CD14-positive monocyte (primary cell): ENCODE results near the gene TMEM240. TPM values are rescaled to one million over a fixed set of nuclear protein-coding genes. Genes with fewer than 3 reads are reported as not detected.

Experiments used
- DNase-seq, 3 donors: peaks; one replicate each; pipeline ENCODE4 v3.0.0-alpha.2; 2011 to 2022
- H2AFZ ChIP-seq: 2 replicates; pipeline ENCODE4 v1.6.0; 2012; ENCODE audit warnings: mild to moderate bottlenecking, low read depth, low read length, inconsistent platforms; ENCODE audit not compliant: insufficient read depth, poor library complexity, severe bottlenecking
- H3K27ac ChIP-seq, 2 donors: 1 replicate in 1 of 2; 2 replicates in 1 of 2; pipeline ENCODE4 v1.5.1; 2012 to 2013; ENCODE audit warnings: low read length in 2 of 2, control low read depth in 1 of 2, inconsistent platforms in 1 of 2, low read depth in 1 of 2, mild to moderate bottlenecking in 1 of 2
- H3K27me3 ChIP-seq, 2 donors: one replicate each; pipeline versions ENCODE4 v1.6.0 to v1.6.1; 2011 to 2013; ENCODE audit warnings: low read length in 2 of 2; ENCODE audit not compliant: control insufficient read depth in 2 of 2, insufficient read depth in 2 of 2
- H3K36me3 ChIP-seq, 2 donors: replicated peaks in 1 of 2; 1 replicate in 1 of 2; 2 replicates in 1 of 2; pipeline versions ENCODE4 v1.5.1 to v1.6.1; 2012 to 2013; ENCODE audit warnings: low read length in 2 of 2, control low read depth in 1 of 2, inconsistent platforms in 1 of 2, mild to moderate bottlenecking in 1 of 2; ENCODE audit not compliant: insufficient read depth in 2 of 2, control insufficient read depth in 1 of 2
- H3K4me1 ChIP-seq, 2 donors: 1 replicate in 1 of 2; 2 replicates in 1 of 2; pipeline versions ENCODE4 v1.5.1 to v1.6.1; 2012 to 2013; ENCODE audit warnings: low read length in 2 of 2, control low read depth in 1 of 2, inconsistent platforms in 1 of 2, mild to moderate bottlenecking in 1 of 2, moderate library complexity in 1 of 2; ENCODE audit not compliant: insufficient read depth in 2 of 2, control insufficient read depth in 1 of 2
- H3K4me2 ChIP-seq: replicated peaks from 2 replicates; pipeline ENCODE3; 2012; ENCODE audit warnings: low read length, moderate library complexity, mild to moderate bottlenecking; ENCODE audit not compliant: poor library complexity, severe bottlenecking; ENCODE audit errors: extremely low read depth
- H3K4me3 ChIP-seq, 3 experiments: fragments of 200-600 bp in 1 of 3; sonication (generic) in 1 of 3; replicated peaks in 1 of 3; 1 replicate in 2 of 3; 2 replicates in 1 of 3; pipeline ENCODE4 v1.5.1; 2011 to 2013; ENCODE audit warnings: low read length in 3 of 3, mild to moderate bottlenecking in 3 of 3, control low read depth in 2 of 3, low read depth in 2 of 3, inconsistent platforms in 1 of 3, moderate library complexity in 1 of 3
- H3K79me2 ChIP-seq: 2 replicates; pipeline ENCODE4 v1.6.0; 2012; ENCODE audit warnings: mild to moderate bottlenecking, control low read depth, inconsistent platforms, low read length, moderate library complexity; ENCODE audit not compliant: insufficient read depth
- H3K9ac ChIP-seq: 2 replicates; pipeline ENCODE4 v1.6.0; 2017; ENCODE audit warnings: low read length, mild to moderate bottlenecking; ENCODE audit not compliant: insufficient read depth, poor library complexity, severe bottlenecking
- H3K9me3 ChIP-seq, 2 donors: replicated peaks in 1 of 2; 1 replicate in 1 of 2; 2 replicates in 1 of 2; pipeline versions ENCODE4 v1.5.1 to v1.6.1; 2012 to 2013; ENCODE audit warnings: low read length in 2 of 2, control low read depth in 1 of 2; ENCODE audit not compliant: control insufficient read depth in 1 of 2, insufficient read depth in 1 of 2
- H4K20me1 ChIP-seq: 2 replicates; pipeline ENCODE4 v1.6.0; 2012; ENCODE audit warnings: mild to moderate bottlenecking, low read length, control low read depth, moderate library complexity; ENCODE audit not compliant: insufficient read depth
- H3K27ac Mint-ChIP-seq, 7 donors: one replicate each; pipeline ENCODE4 v1.8.0; 2020; ENCODE audit warnings: mild to moderate bottlenecking in 7 of 7, mixed read lengths in 7 of 7, moderate library complexity in 6 of 7, inconsistent platforms in 2 of 7
- H3K27me3 Mint-ChIP-seq, 3 donors: one replicate each; pipeline ENCODE4 v1.8.0; 2021 to 2022; ENCODE audit warnings: low read depth in 3 of 3, mild to moderate bottlenecking in 3 of 3, mixed read lengths in 3 of 3, moderate library complexity in 3 of 3, inconsistent platforms in 1 of 3
- H3K36me3 Mint-ChIP-seq, 2 donors: one replicate each; pipeline ENCODE4 v1.8.0; 2020; ENCODE audit warnings: mixed read lengths in 2 of 2, inconsistent platforms in 1 of 2, mild to moderate bottlenecking in 1 of 2
- H3K4me1 Mint-ChIP-seq: one replicate; pipeline ENCODE4 v1.8.0; 2020; ENCODE audit warnings: mild to moderate bottlenecking, mixed read lengths
- H3K4me3 Mint-ChIP-seq, 2 donors: one replicate each; pipeline ENCODE4 v1.8.0; 2020; ENCODE audit warnings: mild to moderate bottlenecking in 2 of 2, mixed read lengths in 2 of 2, moderate library complexity in 1 of 2
- H3K9me3 Mint-ChIP-seq, 7 donors: one replicate each; pipeline ENCODE4 v1.8.0; 2020 to 2022; ENCODE audit warnings: mixed read lengths in 7 of 7, mild to moderate bottlenecking in 6 of 7, moderate library complexity in 6 of 7, inconsistent platforms in 2 of 7
- CTCF ChIP-seq: fragments of 200-600 bp; IDR thresholded peaks from one replicate; pipeline ENCODE4 v1.8.0; 2022; ENCODE audit warnings: antibody characterized with exemption, mild to moderate bottlenecking
- WGBS: methylation state at CpG from one replicate; pipeline ENCODE4 v1.1.5; 2013; ENCODE audit warnings: missing lambda C conversion rate; ENCODE audit not compliant: insufficient coverage; 5-methylcytosine and 5-hydroxymethylcytosine counted together
- intact Hi-C, 2 donors: fragments of 100-400 bp; cut with micrococcal nuclease; formaldehyde crosslinking; loops; one replicate each; pipeline versions ENCODE4 v1.15.0 to v1.15.1; 2023
- polyA plus RNA-seq, 3 donors: library from polyadenylated mRNA; depleted of rRNA in 1 of 3; unstranded in 2 of 3; stranded (reverse) in 1 of 3; fragments of 300-500 nt in 2 of 3; fragments of >200 nt in 1 of 3; fragmentation: Illumina TruSeq in 2 of 3; gene quantifications; 1 replicate in 2 of 3; 2 replicates in 1 of 3; pipeline ENCODE4 v1.2.3, GENCODE V29; 2012 to 2021

TMEM240 gene
- polyA plus RNA-seq, 3 donors, result not detected

- H3K9me3 Mint-ChIP-seq, result peaks cover 0 to 3% (median 0%) of the 10 kb centered on the region in 7 donors
- peaks cover 0 to under 1% of the 10 kb centered on the region in 2 donors for H3K9me3 ChIP-seq
- H3K36me3 ChIP-seq, result peaks cover 14 to 16% of the 10 kb centered on the region in 2 donors
- no peak overlapping the region for H3K27ac ChIP-seq
- peaks cover 16 to 17% of the 10 kb centered on the region in 2 donors for H3K36me3 Mint-ChIP-seq
- no peak overlapping the region for H3K9ac ChIP-seq
- peaks cover 4 to 28% (median 17%) of the 10 kb centered on the region in 3 donors for H3K27me3 Mint-ChIP-seq
- H2AFZ ChIP-seq, result no peak overlapping the region
- intact Hi-C loops, result no loop called here
- no peak overlapping the region for H3K4me3 Mint-ChIP-seq
- no peak overlapping the region for H3K4me2 ChIP-seq
- H3K27ac Mint-ChIP-seq, result no peak overlapping the region
- TF ChIP-seq CTCF, result no peak
- H3K79me2 ChIP-seq, result no peaks in the 10 kb centered on the region
- DNase-seq, result no peak
- no peak overlapping the region for H3K4me3 ChIP-seq
- 95% methylated on average over 28 of the region's 32 CpGs for WGBS
- peaks cover 7% of the 10 kb centered on the region for H4K20me1 ChIP-seq
- H3K4me1 ChIP-seq, result peaks cover 3 to 7% of the 10 kb centered on the region in 2 donors
- H3K4me1 Mint-ChIP-seq, result peaks cover 4% of the 10 kb centered on the region
- H3K27me3 ChIP-seq, result peaks cover 0 to 20% of the 10 kb centered on the region in 2 donors
These were observed 2.7 kb downstream of the TMEM240 start for GRCh38 chr1:1537626-1538250.

GRCh38 chr1:1536938-1537546 is 3.4 kb downstream of the TMEM240 start:
- H3K36me3 Mint-ChIP-seq, result peaks cover 11 to 17% of the 10 kb centered on the region in 2 donors
- Histone ChIP-seq H3K9me3 (peaks cover 0 to 6% of the 10 kb centered on the region in 2 donors), H3K79me2 (no peaks in the 10 kb centered on the region), H3K4me2 (no peak overlapping the region), H3K9ac (no peak overlapping the region), H2AFZ (no peak overlapping the region), H3K4me3 (no peak overlapping the region), H3K4me1 (peaks cover 3 to 7% of the 10 kb centered on the region in 2 donors), H3K36me3 (peaks cover 8 to 9% of the 10 kb centered on the region in 2 donors), H4K20me1 (peaks cover 7% of the 10 kb centered on the region), H3K27ac (no peak overlapping the region), H3K27me3 (peaks cover 0 to 20% of the 10 kb centered on the region in 2 donors)
- peaks cover 4% of the 10 kb centered on the region for H3K4me1 Mint-ChIP-seq
- peaks cover 1 to 7% (median 5%) of the 10 kb centered on the region in 7 donors for H3K9me3 Mint-ChIP-seq
- no peak for TF ChIP-seq CTCF
- 95% methylated on average over 15 of the region's 15 CpGs for WGBS
- H3K27ac Mint-ChIP-seq, result no peak overlapping the region
- intact Hi-C loops, result no loop called here
- H3K4me3 Mint-ChIP-seq, result no peak overlapping the region
- DNase-seq, result no peak
- peaks cover 4 to 28% (median 14%) of the 10 kb centered on the region in 3 donors for H3K27me3 Mint-ChIP-seq
